Bronchial epithelial cell (primary cell): ENCODE measurements around the gene HOXA10. TPM values are rescaled to one million over a fixed set of nuclear protein-coding genes. Genes with fewer than 3 reads are reported as not detected.

Experiments used
- DNase-seq: peaks from one replicate; pipeline ENCODE4 v3.0.0-alpha.2; 2010; ENCODE audit warnings: low read depth
- FAIRE-seq: peaks from 2 replicates; lab custom pipeline; 2011; peaks lifted over from hg19 to GRCh38; lab: Jason Lieb, UNC
- H3K27me3 ChIP-seq: 2 replicates; pipeline ENCODE4 v1.5.1; 2011; ENCODE audit warnings: low read length; ENCODE audit not compliant: control insufficient read depth, insufficient read depth
- H3K36me3 ChIP-seq: 2 replicates; pipeline ENCODE4 v1.5.1; 2011; ENCODE audit warnings: low read length; ENCODE audit not compliant: control insufficient read depth, insufficient read depth
- H3K4me3 ChIP-seq: 2 replicates; pipeline ENCODE4 v1.5.1; 2011; ENCODE audit warnings: mild to moderate bottlenecking, low read depth, low read length, control low read depth
- CTCF ChIP-seq: IDR thresholded peaks from 2 replicates; pipeline ENCODE4 v1.5.1; 2011; ENCODE audit warnings: mild to moderate bottlenecking, moderate library complexity, low read length, control low read depth, inconsistent platforms; ENCODE audit not compliant: insufficient read depth, severe bottlenecking
- total RNA-seq: library from RNA; depleted of rRNA; stranded (reverse); fragments of >200 nt; gene quantifications from 2 replicates; pipeline ENCODE4 v1.2.1, GENCODE V29; 2014

HOXA10 gene
- total RNA-seq, 1 donor from 2014 or later = not detected

- Histone ChIP-seq H3K27me3 (peaks cover 88% of the 10 kb centered on the region), H3K36me3 (no peaks in the 10 kb centered on the region), H3K4me3 (no peak within 1 kb of the TSS)
- FAIRE-seq (no peak), DNase-seq (no peak)
- TF ChIP-seq CTCF = no peak
Measured at GRCh38 chr7:27156508-27156898, 17.6 kb downstream of the HOXA10 start, which contains the start of gene HOXA7. Gene HOXA7, minus strand, starts transcription at chr7:27156675. Its CDS starts 130 bp downstream, at chr7:27156545.

- Histone ChIP-seq H3K36me3 (no peaks in the 10 kb centered on the region), H3K4me3 (no peak overlapping the region), H3K27me3 (peaks cover 92% of the 10 kb centered on the region)
- TF ChIP-seq CTCF = no peak
- DNase-seq (no peak), FAIRE-seq (no peak)
Measured at GRCh38 chr7:27155816-27156507, 18.2 kb downstream of the HOXA10 start.

- DNase-seq (peak; percentile 31), FAIRE-seq (no peak)
- H3K4me3 ChIP-seq = no peak overlapping the region
- no peaks in the 10 kb centered on the region for H3K36me3 ChIP-seq
- H3K27me3 ChIP-seq = peaks cover 93% of the 10 kb centered on the region
- TF ChIP-seq CTCF = no peak
Measured at GRCh38 chr7:27154901-27155815, 19.0 kb downstream of the HOXA10 start.

GRCh38 chr7:27154369-27154768, 19.8 kb downstream of the HOXA10 start:
- no peak for FAIRE-seq
- Histone ChIP-seq H3K36me3 (no peaks in the 10 kb centered on the region), H3K4me3 (no peak overlapping the region), H3K27me3 (peaks cover 91% of the 10 kb centered on the region)
- TF ChIP-seq CTCF = no peak
- no peak for DNase-seq

GRCh38 chr7:27153526-27153925, 20.6 kb downstream of the HOXA10 start:
- FAIRE-seq = no peak
- no peak for TF ChIP-seq CTCF
- Histone ChIP-seq H3K4me3 (no peak overlapping the region), H3K36me3 (no peaks in the 10 kb centered on the region), H3K27me3 (peaks cover 89% of the 10 kb centered on the region)
- DNase-seq = no peak
